Spleen (tissue), 7 donors: ENCODE data around the gene ZNHIT6.

ENCODE experiments used
- CTCF ChIP-seq, 11 experiments: fragments of 200-600 bp in 7 of 11; fragments of 450-650 bp in 4 of 11; sonication (generic) in 4 of 11; IDR thresholded peaks in 8 of 11; conservative IDR thresholded peaks in 3 of 11; 1 replicate in 7 of 11; 2 replicates in 4 of 11; pipeline versions ENCODE4 v1.4.0 to v1.8.0; 2016 to 2021; ENCODE audit warnings: antibody characterized with exemption in 11 of 11, inconsistent platforms in 4 of 11, mild to moderate bottlenecking in 1 of 11
- POLR2A ChIP-seq, 3 donors: fragments of 450-650 bp; IDR thresholded peaks; one replicate each; pipeline ENCODE4 v1.5.1; 2017; ENCODE audit warnings: antibody characterized with exemption in 3 of 3, mild to moderate bottlenecking in 1 of 3
- POLR2AphosphoS5 ChIP-seq, 3 donors: sonication (generic); formaldehyde crosslinking; IDR thresholded peaks; one replicate each; pipeline ENCODE4 v1.5.1; 2017; ENCODE audit warnings: antibody characterized with exemption in 3 of 3
- donor health status: DM: no; HTN: no; CAD: no; lungs with moderate emphysema.
- donor health status: DM: no; HTN: no; CAD: no.
- donor health status: DM: no; HTN: no; CAD: no.

GRCh38 chr1:85616736-85617135 is 91.5 kb downstream of the ZNHIT6 start:
- no peak for TF ChIP-seq CTCF (IDR thresholded peaks at IDR 0.05 in 8 of 11, conservative IDR thresholded peaks at IDR 0.05 in 3 of 11)
- TF ChIP-seq POLR2AphosphoS5 (IDR thresholded peaks at IDR 0.05), result no peak
- no peak for TF ChIP-seq POLR2A (IDR thresholded peaks at IDR 0.05)
